Measurements from ENCODE around the gene JPH3. TPM values are rescaled to one million over a fixed set of nuclear protein-coding genes. Genes with fewer than 3 reads are reported as not detected.

The JPH3 gene
- total RNA-seq, 1 donor from 2014 or later, result 0.13 TPM

DNA sequence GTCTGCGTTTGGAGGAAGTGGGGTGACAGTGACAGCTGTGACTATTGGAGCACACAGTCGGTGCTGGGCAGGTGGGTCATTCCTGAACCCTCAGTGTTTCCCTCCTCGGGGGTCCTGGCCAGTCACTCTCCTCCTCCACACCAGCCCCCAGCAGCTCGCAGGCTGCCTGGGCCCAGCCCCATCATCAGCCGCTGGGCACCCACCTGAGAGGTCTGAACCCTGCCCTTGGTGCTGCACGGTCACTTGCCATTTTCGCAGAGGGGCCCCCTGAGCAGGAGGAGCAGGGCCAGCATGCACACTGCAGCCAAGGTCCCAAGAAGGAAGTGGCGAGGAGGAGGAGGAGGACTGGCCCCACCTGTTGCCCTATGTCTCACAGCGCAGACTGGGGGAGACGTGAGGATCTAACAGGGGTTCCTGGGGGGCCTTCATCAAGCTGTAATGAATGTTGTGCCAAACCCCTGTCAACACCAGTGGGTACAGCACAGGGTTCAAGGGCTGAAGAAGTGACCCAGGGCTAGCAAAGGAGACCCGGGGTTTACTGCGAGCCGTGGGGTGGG is 23.0 kb downstream of the JPH3 start:
- DNase-seq (ENCODE audit: low read depth, low spot score), result no peak

DNA sequence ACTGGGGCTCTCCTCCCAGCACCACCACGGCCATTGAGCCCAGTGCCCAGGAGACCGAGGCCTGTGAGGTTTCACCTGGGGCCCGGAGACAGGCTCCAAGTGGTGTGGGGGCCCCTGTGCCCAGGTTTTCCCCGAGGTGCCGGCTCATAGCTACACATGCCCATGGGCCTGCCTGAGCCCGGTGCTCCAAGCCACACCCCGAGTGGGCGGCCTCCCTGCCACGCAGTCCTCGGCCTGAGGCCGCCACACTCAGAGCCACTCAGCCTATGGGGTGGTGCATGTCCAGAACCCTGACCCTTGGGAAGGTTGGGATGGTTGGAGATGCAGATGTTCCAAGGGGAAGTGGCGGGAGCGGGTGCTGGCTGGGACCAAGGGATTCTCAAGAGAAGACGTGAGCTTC is 24.1 kb downstream of the JPH3 start:
- DNase-seq (ENCODE audit: low read depth, low spot score), result no peak

DNA sequence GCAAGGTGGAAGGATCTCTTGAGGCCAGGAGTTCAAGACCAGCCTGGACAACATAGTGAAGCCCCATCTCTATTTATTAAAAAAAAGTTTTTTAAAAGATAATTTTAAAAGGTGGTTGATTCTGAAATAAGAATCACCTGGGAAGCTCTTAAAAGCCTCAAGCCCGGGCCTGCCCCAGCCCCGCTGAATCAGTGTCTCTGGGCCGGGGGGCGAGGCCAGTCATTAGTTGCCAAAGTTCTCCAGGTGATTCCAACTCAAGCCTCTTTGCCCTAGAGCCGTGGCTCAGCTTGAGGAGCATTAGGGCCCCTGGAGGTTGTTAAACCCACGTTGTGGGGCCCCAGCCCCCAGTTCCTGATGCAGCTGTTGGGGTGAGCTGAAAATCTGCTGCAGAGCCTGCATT is 24.6 kb downstream of the JPH3 start:
- no peak for DNase-seq (ENCODE audit: low read depth, low spot score)

DNA sequence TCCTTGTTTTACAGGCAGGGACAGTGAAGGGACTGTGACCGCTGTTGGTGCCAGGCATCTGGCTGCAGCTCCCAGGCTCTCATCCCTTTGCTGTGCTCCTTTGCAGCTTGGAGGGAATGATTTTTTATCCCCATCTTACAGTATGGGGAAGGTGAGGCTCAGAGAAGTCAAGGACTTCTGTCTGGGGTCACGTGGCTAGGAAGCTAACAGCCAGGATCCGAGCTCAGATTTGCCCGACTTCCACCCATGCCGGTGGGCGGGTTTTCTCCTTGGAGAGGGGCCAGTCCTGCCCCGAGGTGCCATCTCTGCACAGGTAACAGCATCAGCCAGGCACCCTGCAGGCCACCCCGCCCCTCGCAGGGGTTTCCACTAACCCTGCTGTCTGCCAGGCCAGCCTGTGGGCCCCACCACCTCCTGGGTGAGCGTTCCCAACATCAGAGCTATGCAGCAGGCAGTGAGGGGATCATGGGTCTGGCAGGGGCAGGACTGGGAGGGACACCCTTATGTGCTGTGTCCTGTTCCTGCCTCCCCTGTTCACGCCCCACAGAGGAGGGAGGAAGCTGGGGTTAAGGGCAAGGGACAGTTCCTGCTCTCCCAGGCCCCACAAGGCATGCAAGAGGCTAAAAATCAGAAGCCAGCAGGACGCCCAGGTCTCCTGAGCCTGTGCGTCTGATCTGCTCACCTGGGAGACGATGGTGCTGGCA is 25.4 kb downstream of the JPH3 start:
- DNase-seq (ENCODE audit: low read depth, low spot score), result no peak

DNA sequence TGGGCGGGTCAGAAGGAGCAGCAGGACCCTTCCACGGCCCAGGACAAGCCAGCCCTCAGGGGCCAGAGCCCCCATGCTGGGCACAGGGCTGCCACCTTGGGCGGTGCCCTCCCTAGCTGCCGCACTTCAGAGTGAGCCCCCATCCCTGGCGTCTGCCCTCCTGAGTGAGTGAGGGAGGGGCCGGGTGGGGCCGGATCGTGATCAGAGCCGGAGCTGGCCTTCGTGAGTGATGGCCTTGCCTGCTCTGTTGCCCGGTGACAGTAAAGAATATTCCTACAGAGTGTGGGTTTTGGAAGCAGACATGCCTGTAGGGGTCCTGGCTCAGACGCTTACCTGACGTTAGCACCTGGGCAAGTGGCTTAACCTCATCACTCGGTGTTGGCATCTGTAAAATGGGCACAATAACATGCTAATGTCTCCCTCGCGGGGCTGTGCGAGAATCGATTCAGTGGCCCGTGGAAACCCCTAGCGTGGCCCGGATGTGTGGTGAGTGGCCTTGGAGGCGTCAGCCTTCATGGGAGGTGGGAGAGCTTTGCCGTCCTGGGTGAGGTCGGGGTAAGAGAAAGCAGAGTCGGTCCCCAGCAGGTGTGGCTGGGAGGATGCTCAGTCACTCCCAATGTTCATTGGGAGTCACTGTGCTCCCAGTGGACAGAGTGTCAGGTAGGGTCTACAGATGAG is 26.1 kb downstream of the JPH3 start:
- no peak for DNase-seq (ENCODE audit: low read depth, low spot score)

DNA sequence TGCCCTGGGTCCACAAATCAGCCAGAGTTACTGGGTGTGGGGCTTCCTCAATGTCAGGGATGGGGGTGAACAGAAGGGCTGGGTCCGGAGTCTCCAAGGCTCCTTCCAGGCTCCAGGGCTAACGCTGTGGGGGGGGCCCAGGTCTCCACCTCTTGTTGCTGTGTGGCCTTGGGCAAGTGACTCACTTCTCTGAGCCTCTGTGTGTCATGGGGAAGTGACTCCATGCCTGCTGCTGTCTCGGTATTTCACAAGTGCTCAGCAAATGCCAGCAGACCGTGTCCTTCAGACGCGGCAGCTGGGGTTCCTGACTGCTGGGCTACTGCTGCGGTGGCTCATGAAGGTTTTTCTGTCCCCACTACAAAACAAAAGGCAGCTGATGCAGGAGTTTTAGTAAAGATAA is 26.6 kb downstream of the JPH3 start:
- DNase-seq (ENCODE audit: low read depth, low spot score), result no peak

DNA sequence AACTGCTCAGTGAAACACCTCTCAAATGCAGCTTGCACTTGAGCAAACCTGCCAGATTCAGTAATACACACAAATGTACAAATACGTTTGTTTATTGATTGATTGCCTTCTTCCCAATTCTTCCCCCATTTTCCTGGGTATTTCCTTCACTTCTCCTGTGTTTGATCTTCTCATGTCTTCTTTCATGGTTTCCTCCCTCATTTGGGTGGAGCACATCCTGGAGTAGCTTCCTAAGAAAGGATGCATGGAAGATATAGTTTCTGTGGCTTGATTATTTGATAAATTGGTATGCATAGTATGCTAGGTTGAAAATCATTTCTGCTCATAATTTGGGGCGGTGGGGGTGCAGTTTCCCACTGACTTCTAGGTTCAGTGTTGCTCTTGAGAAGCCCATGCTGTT is 28.8 kb downstream of the JPH3 start:
- DNase-seq (ENCODE audit: low read depth, low spot score), result no peak

DNA sequence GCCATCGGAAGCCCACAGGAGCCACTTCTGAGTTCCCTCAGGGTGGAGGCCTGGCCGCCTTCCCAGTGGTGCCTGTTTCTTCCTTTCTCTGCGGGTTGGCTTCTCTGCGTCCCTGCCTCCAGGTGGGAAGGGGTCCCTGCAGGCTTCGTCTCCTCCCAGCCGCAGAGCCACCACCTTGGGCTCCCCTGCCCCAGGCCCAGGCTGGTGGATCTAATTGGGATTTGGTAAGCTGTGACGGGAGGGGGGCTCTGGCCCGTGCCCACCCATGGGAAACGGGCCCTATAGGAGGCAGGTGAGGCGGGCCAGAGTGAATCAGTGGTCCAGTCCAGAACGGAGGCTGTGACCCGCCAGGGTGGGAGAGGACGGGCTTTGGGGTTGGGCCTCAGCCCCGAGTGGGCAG is 32.1 kb downstream of the JPH3 start:
- no peak for DNase-seq (ENCODE audit: low read depth, low spot score)

DNA sequence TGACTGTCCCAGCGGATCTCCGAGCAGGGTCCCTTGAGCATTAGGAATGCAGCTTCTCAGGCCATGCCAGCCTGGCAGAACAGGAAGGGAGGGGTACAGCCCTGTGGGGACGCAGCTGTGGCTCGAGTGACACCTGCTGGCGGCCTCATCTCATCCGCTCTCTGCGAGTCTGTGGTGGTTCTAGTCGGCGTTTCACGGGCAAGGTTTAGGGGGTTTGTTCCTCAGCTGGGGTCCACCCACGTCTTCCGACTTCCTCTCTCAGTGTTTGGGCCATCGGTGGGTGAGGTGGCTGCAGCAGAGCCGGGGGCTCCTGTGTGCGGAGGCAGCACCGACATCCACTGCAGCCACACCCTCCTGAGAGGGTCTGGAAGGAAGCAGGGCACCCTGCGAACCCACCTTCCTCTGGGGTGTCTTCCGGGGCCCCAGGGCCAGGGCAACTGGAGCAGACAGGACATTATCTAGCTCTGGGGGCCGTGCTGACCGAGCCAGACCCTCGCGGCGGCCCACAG is 33.3 kb downstream of the JPH3 start:
- DNase-seq (ENCODE audit: low read depth, low spot score), result no peak

DNA sequence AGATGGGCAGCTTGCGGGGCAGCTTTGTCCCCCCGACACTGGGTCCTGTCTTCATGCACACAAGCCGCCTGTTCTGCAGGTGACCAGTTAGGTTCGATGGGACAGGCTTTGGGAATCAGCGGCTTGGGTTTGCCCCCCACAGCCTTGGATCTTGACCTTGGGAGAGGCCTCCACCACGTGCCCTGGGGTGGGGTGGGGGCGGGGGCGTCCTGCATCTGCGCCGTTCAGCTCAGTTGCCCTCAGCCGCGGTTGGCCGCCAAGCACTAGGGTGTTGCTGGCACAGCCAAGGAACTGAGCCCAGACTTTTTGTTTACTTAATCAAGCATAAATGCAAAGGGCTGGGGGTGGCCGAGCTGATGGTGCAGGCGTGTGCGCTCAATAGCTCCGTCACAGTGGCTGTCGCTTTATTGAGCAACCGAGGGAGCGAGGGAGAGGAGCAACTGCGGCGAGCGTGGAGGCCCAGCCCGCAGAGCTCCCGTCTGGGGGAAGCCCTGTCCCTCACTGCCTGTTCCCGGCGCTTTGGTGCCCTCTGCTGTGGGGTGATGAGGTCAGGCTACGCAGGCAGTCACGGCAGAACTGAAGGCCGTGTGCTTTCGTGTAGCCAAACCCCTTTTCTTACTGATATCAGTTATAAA is 33.9 kb downstream of the JPH3 start:
- DNase-seq (ENCODE audit: low read depth, low spot score), result no peak

DNA sequence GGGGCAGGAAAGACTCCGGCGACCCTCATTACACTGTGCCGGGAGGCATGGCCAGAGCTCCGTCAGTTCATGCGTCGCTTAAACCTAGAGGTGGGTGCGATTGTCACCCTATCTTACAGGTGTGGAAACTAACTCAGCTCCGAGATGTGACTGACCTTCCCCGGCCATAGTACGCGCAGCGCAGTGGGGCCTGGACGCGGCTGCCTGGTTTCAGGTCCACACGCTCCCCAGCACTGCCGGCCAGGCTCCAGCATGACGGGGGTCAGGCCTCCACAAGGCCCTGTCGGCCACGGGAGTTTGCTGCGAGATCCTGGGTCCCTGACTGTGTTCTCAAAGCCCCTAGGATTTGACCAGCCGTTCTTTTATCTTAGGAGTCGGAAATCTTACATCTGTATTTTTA is 34.4 kb downstream of the JPH3 start:
- DNase-seq (ENCODE audit: low read depth, low spot score), result no peak

DNA sequence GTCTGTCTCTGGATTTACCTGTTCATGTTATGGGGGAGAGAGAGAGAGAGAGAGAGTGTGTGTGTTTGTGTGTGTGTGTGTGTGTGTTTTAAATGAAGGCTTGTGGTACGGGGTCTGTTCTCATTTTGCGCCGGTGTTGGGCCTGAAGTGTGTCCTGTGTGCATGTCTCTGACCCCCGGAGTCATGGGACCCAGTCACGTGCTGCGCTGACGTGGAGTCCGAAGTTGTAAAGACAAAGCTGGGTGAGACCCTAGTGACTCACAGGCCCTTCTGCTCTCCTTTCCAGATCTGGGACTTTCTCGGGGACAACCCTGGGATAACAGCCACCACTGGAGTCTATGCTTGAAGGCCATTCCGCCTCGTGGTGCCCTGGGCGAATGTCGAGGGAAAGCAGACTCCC is 35.0 kb downstream of the JPH3 start:
- no peak for DNase-seq (ENCODE audit: low read depth, low spot score)

DNA sequence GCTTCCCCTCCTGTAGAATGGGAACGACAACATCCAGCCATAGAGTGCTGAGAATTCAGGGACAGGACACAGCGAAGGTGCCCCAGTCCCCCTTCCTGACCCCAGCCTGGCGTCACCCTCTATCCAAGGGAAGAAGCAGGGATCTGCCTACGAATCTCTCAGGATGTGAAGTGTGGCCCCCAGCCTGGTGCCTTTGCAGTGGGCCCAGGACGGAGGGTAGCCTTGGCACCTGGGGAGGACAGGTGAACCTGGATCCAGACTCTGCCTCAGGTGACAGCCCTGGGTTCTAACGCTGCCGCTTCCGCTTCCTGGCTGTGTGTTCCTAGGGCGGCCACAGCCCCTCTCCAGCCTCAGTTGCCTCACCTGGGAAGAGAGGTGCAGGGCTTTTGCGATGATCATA is 36.4 kb downstream of the JPH3 start:
- DNase-seq (ENCODE audit: low read depth, low spot score), result no peak

DNA sequence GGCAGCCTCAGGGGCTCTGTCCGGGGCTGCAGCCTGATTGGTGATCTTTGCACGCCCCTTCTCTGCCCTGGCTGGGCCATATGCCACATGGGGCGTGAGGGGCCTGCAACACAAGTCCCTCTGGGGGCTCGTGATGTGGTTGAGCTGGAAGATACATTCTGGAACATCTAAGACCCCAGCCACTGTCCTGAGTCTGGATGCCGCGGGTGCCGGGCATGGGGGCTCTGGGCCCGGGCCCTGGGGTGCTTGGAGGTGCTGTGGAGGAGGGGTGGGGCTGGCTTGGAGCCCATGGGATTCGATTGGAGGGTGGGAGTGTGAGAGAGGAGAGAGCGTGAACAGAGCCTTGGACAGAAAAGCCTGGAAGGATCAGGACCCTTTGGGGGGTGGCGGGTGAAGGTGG is 39.4 kb downstream of the JPH3 start:
- DNase-seq (ENCODE audit: low read depth, low spot score), result no peak

DNA sequence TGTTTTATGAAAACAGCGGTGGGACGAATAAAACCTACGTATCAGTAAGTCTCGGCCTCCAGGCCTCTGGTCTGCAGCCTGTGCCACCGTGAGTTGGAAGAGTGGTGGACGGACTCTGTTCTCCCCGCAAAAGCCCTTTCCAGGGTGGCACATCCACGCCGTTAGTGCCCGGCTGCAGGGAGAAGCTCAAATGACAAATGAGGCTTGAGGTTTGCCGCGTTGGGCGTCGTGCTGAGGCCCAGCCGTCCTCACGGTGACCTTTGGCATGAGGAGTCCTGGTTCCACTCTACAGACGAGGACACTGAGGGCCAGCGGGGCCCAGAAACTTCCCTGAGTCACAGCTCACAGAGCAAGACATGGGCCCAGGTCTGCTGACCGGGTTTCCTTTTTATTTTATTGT is 40.2 kb downstream of the JPH3 start:
- DNase-seq (ENCODE audit: low read depth, low spot score), result no peak

DNA sequence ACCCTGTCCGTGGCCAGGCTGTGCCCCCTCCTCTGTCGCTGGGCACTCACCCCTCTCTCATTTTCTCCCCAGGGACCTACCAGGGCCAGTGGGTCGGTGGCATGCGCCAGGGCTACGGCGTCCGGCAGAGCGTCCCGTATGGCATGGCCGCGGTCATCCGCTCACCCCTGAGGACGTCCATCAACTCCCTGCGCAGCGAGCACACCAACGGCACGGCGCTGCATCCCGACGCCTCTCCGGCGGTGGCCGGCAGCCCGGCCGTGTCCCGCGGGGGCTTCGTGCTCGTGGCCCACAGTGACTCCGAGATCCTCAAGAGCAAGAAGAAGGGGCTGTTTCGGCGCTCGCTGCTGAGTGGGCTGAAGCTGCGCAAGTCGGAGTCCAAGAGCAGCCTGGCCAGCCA is 41.9 kb downstream of the JPH3 start:
- DNase-seq (ENCODE audit: low read depth, low spot score), result no peak

DNA sequence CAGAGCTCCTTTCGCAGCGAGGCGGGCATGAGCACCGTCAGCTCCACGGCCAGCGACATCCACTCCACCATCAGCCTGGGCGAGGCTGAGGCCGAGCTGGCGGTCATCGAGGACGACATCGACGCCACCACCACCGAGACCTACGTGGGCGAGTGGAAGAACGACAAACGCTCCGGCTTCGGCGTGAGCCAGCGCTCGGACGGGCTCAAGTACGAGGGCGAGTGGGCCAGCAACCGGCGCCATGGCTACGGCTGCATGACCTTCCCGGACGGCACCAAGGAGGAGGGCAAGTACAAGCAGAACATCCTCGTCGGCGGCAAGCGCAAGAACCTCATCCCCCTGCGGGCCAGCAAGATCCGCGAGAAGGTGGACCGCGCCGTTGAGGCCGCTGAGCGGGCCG is 42.3 kb downstream of the JPH3 start:
- no peak for DNase-seq (ENCODE audit: low read depth, low spot score)

DNA sequence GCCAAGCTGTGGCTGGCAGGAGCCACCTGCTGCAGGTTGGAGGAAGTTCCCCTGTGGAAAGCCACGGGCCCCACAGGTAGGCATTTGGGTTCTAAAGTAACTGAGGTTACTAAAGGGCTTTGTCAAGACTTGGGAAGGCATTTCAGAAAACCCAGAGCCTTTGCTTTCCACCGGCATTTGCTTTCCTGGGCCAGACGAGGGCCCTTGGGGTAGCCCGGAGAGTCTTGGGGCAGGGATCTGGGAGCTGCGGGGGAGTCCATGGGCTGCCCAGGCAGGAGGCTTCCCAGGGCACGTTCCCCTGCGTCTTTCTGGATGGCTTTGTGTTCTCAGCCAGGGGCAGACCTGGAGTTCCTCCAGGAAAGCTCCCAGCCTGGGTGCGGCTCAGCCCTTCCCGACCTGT is 43.5 kb downstream of the JPH3 start:
- DNase-seq (ENCODE audit: low read depth, low spot score), result no peak

DNA sequence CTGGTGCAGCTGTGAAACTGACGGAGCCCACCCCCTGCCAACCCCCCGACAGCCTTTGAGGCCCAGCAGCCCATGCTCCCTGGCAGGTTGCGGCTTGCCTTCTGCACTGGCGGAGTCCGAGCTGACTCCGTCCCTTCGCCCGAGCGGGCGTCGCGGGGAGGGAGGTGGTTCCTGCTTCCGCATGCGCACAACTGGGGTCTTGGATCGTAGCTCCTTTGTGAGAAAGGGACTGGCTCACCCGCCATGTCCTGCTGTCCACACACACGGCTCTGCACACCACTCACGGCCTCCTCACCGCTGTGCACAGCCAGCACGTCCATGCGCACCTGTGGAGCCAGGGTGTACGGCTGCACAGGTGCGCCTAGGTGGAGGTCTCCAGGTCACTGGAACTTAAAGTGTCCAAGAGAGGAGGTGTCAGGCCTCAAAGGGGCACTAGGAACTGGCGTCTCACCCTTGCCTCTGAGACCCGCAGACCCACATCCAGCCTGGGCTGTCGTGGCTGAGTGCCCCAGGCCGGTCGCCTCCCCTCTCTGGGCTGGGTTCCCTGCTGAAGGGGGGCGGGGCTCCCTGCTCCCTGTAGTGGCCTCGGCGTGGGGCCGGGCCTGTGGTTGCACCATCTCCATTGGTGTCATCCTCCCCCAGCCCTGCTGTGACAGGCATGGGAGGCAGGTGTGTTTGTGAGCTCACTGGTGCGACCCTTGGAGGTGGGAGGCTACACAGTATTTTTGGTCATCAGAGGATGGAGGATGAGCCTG is 45.3 kb downstream of the JPH3 start:
- no peak for DNase-seq (ENCODE audit: low read depth, low spot score)

DNA sequence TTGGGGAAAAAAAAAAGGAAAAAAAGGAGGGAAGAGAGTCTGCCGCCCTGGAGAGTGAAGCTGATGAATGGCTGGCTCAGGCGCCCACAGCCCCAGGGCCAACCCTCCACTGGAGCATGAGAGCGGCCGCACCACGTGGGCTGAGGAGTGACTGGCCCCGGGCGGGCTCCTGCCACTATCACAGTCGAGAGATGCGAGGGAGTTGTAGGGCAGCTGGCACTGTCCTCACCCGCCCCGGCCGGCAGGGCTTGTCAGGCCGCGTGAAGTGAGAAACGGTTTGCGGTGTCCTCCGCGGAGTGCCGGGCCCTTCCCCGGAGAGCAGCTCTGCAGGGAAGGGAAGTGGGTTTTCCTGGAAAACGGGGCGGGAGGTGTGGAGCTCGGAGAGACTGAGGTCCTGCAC is 45.9 kb downstream of the JPH3 start:
- DNase-seq (ENCODE audit: low read depth, low spot score), result no peak

DNA sequence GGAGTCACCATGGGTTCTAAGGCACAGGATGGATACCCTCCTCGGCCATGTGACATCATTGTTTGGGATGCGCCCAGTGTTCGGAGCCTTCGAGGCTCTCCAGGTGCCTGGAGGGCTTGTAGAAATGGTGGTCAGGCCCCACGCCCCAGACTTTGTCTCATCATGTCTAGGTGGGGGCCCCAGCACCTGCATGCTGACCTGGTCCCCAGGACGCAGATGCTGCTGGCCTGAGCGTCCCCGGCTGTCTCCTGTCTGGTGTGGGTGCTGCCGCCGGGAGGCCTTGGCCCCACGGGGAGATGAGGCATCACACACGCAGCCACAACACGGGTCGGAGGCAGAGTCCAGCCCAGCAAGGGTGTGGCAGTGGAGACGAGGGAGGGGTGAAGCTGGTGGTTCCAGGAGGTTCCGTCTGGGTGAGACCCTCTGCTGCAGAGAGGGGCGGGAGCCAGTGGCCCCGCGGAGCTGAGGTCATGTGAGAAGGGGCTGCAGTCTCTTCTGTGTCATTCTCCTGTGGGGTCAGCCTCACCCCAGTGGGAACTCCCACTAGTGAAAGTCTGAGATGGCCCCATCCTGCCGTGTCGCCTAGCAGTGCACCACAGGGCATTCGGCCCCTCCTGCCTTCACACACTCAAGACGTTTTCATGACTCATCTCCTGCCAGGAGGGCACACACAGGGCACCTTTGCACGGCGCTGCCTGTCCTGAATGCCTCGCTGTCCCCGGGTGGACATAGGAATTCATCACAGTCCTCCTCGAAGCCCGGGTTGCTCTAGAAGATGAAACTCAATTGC is 46.6 kb downstream of the JPH3 start:
- no peak for DNase-seq (ENCODE audit: low read depth, low spot score)
